Measurements from ENCODE around the gene CTIF. TPM values are rescaled to one million over a fixed set of nuclear protein-coding genes. Genes with fewer than 3 reads are reported as not detected.

Gene CTIF
- total RNA-seq, 4 donors from 2014 or later: 14.1 to 78.2 (median 18.4) TPM

DNA sequence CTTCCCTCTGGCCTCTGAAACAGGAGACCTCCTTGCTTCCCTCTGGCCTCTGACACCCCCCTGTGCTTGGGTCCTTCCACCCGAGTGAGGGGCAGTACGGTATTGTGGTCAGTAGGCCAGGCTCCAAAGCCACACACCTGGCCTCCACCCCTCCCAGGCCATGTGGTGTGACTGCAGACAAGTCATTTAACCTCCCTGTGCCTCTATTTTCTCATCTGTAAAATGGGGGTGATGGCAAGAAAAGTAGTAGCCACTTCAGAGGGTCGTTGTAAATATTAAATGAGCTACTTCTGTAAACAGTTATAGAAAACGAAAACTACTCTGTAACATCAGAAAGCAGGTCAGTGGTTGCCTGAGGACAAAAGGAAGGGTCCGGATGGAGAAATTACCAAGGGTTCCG lies 337.8 kb downstream of the CTIF start:
- Histone ChIP-seq H3K4me3 (no peak overlapping the region), H3K27ac (no peak overlapping the region), H3K27me3 (no peaks in the 10 kb centered on the region), H3K4me1 (peaks cover 0 to 7% (median 0%) of the 10 kb centered on the region in 4 donors), H3K9me3 (no peaks in the 10 kb centered on the region), H3K36me3 (no peaks in the 10 kb centered on the region)
- TF ChIP-seq EP300 (IDR thresholded peaks at IDR 0.05; ENCODE audit: low read depth) (no peak), POLR2AphosphoS5 (IDR thresholded peaks at IDR 0.05) (no peak), CTCF (IDR thresholded peaks at IDR 0.05) (no peak), POLR2A (IDR thresholded peaks at IDR 0.05) (no peak)
- intact Hi-C loops (cut with DNase I; ENCODE audit: low total_unique reads): no loop called here
- 79 to 91% methylated on average over 4 to 6 of the region's 6 CpGs for WGBS, 2 donors (ENCODE audit: low coverage in 1 of 2)
- in situ Hi-C loops (cut with MboI; ENCODE audit: low pct_ligation_motif_present in 1 of 4, low pct_unique_long_range_greater_than_20kb in 1 of 4, low sequenced_read_pairs in 3 of 4): no loop called here
- no peak for DNase-seq

- no peak overlapping the region for H3K4me3 ChIP-seq
Measured at GRCh38 chr18:48877941-48878340, 339.1 kb downstream of the CTIF start.

GRCh38 chr18:48878471-48878870 lies 339.6 kb downstream of the CTIF start:
- H3K27me3 ChIP-seq: no peaks in the 10 kb centered on the region
- no peaks in the 10 kb centered on the region for H3K36me3 ChIP-seq
- peaks cover 0 to under 1% (median 0%) of the 10 kb centered on the region in 4 donors for H3K4me1 ChIP-seq
- H3K27ac ChIP-seq: no peak overlapping the region
- intact Hi-C loops (cut with DNase I; ENCODE audit: low total_unique reads) (no loop called here), in situ Hi-C loops (cut with MboI; ENCODE audit: low pct_ligation_motif_present in 1 of 4, low pct_unique_long_range_greater_than_20kb in 1 of 4, low sequenced_read_pairs in 3 of 4) (no loop called here)
- WGBS, 2 donors (ENCODE audit: low coverage in 1 of 2): 79 to 81% methylated on average over 8 to 12 of the region's 12 CpGs
- DNase-seq: no peak
- no peaks in the 10 kb centered on the region for H3K9me3 ChIP-seq
- no peak overlapping the region for H3K4me3 ChIP-seq
- no peak for TF ChIP-seq POLR2AphosphoS5 (IDR thresholded peaks at IDR 0.05)
- no peak for TF ChIP-seq EP300 (IDR thresholded peaks at IDR 0.05; ENCODE audit: low read depth)
- no peak for TF ChIP-seq CTCF (IDR thresholded peaks at IDR 0.05)
- TF ChIP-seq POLR2A (IDR thresholded peaks at IDR 0.05): no peak

More at GRCh38 chr18:48877941-48878340, 339.1 kb downstream of the CTIF start:
- no peak overlapping the region for H3K27ac ChIP-seq
- intact Hi-C loops (cut with DNase I; ENCODE audit: low total_unique reads) (no loop called here), in situ Hi-C loops (cut with MboI; ENCODE audit: low pct_ligation_motif_present in 1 of 4, low pct_unique_long_range_greater_than_20kb in 1 of 4, low sequenced_read_pairs in 3 of 4) (no loop called here)
- H3K36me3 ChIP-seq: no peaks in the 10 kb centered on the region
- no peak for DNase-seq
- 82% methylated on average over 3 of the region's 3 CpGs; no CpG with 5 or more reads in 1 of the 2 donors for WGBS, 2 donors (ENCODE audit: low coverage in 1 of 2)
- H3K27me3 ChIP-seq: no peaks in the 10 kb centered on the region
- H3K4me1 ChIP-seq: peaks cover 0 to 5% (median 0%) of the 10 kb centered on the region in 4 donors
- no peaks in the 10 kb centered on the region for H3K9me3 ChIP-seq
- no peak for TF ChIP-seq EP300 (IDR thresholded peaks at IDR 0.05; ENCODE audit: low read depth)
- TF ChIP-seq CTCF (IDR thresholded peaks at IDR 0.05): no peak
- no peak for TF ChIP-seq POLR2AphosphoS5 (IDR thresholded peaks at IDR 0.05)

DNA sequence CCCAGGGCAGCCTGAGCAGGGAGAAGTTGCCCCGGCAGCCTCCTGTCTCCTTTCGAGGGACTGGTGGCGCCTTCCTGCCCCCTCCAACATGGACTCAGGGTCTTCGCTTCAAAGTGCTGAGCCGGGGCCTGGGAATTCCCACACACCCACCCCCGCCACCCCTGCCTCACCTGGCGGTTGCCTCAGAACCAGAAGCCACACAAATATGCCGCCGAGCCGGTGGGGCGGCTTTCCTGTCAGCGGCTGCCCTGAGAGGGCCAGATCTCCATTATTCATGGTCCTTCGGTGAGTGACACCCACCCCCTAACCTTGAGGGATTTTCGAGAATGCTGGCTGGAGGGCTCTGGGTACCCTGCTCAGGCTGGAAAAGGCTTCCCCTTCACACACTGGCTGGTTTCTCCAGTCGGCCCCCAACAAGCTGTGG lies 340.2 kb downstream of the CTIF start:
- Histone ChIP-seq H3K4me1 (no peaks in the 10 kb centered on the region), H3K27ac (no peak overlapping the region), H3K4me3 (no peak overlapping the region), H3K27me3 (no peaks in the 10 kb centered on the region), H3K9me3 (no peaks in the 10 kb centered on the region), H3K36me3 (no peaks in the 10 kb centered on the region)
- in situ Hi-C loops (cut with MboI; ENCODE audit: low pct_ligation_motif_present in 1 of 4, low pct_unique_long_range_greater_than_20kb in 1 of 4, low sequenced_read_pairs in 3 of 4): no loop called here
- no peak for TF ChIP-seq EP300 (IDR thresholded peaks at IDR 0.05; ENCODE audit: low read depth)
- no peak for TF ChIP-seq CTCF (IDR thresholded peaks at IDR 0.05)
- TF ChIP-seq POLR2AphosphoS5 (IDR thresholded peaks at IDR 0.05): no peak
- TF ChIP-seq POLR2A (IDR thresholded peaks at IDR 0.05): no peak
- intact Hi-C loops (cut with DNase I; ENCODE audit: low total_unique reads): no loop called here
- WGBS, 2 donors (ENCODE audit: low coverage in 1 of 2): 82% methylated on average over 15 of the region's 15 CpGs; no CpG with 5 or more reads in 1 of the 2 donors
- no peak for DNase-seq

Measured in transverse colon (tissue), 4 donors.